HG02938 (cell line): Measurements from ENCODE around the gene TRAF3.
"Not testable (repeated sequence)": the region's sequence is repeated elsewhere in the genome, so short reads cannot be mapped to it uniquely, and the experiment has no call there.

ENCODE experiments used
- ATAC-seq: cut with Tn5 transposase; IDR thresholded peaks from one replicate; pipeline ENCODE4 v1.9.1; 2021; ENCODE audit warnings: mild to moderate bottlenecking, moderate library complexity; ENCODE audit not compliant: unreplicated experiment

The TRAF3 gene

GRCh38 chr14:102857444-102857843 is 80.2 kb downstream of the TRAF3 start:
- ATAC-seq, result no peak

DNA sequence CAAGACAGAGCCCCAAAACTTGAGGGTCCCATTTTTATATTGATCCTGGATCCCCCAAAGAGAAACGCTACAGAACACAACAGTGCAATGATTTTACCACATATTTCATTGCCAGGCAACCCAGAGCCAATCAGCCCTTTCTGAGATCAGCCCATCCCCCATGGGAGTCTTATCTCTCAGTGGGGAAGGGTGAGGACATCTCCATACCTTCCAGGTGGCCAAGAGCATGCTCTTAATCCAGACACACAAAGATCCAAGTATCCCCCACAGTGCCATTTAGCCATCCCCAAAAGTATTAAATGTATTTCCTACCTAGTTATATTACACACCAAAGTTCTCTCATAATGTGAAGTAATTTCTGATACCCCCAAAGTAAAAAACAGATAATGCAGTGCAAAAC is 82.7 kb downstream of the TRAF3 start:
- ATAC-seq, result no peak

DNA sequence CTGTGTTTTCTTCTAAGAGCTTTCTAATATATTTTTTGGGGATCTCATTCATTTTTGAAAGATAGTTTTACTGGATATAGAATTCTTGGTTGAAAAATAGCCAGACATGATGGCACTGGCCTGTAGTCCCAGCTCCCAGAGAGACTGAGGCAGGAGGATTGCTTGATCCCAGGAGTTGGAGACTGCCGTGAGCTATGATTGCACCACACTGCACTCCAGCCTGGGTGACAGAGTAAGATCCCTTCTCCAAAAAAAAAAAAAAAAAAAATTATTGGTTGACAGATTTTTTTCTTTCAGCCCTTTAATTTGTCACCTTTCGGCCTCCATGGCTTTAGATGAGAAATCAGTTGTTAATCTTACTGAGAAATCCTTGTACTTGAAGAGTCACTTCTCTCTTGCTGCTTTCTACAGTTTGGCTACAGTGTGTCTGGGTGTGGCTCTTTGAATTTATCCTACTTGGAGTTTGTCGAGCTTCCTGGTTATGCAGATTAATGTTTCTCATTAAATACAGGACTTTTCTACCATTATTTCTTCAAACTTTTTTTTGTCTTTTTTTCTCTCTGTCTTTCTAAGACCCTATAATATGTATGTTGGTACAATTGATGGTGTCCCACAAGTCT is 85.0 kb downstream of the TRAF3 start:
- no peak for ATAC-seq

DNA sequence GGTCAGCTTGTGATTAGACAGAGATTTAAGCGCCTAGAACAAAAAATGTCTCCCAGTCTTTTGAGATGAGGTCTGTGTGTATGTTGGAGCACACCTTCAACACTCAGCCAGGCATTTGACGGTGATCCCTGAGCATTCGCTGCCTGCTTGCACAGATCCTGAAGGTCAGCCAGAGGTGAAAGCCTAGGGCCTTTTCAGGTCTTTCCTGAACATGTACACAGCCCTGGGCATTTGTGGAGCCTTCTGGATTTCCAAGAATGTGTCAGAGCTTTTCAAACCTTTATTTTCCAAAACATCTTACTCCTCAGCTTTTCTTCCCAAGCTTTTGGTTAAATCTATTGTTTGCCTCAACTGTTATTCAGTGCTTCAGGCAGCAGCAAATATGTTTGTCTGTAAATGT is 86.1 kb downstream of the TRAF3 start:
- no peak for ATAC-seq

DNA sequence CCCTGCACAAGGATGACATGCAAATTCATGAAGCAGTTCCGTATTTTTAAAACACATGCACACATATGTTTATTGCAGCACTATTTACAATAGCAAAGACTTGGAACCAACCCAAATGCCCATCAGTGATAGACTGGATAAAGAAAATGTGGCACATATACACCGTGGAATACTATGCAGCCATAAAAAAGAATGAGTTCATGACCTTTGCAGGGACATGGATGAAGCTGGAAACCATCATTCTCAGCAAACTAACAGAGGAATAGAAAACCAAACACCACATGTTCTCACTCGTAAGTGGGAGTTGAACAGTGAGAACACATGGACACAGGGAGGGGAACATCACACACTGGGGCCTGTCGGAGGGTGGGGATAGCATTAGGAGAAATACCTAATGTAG is 88.7 kb downstream of the TRAF3 start:
- ATAC-seq, result not testable (repeated sequence)

DNA sequence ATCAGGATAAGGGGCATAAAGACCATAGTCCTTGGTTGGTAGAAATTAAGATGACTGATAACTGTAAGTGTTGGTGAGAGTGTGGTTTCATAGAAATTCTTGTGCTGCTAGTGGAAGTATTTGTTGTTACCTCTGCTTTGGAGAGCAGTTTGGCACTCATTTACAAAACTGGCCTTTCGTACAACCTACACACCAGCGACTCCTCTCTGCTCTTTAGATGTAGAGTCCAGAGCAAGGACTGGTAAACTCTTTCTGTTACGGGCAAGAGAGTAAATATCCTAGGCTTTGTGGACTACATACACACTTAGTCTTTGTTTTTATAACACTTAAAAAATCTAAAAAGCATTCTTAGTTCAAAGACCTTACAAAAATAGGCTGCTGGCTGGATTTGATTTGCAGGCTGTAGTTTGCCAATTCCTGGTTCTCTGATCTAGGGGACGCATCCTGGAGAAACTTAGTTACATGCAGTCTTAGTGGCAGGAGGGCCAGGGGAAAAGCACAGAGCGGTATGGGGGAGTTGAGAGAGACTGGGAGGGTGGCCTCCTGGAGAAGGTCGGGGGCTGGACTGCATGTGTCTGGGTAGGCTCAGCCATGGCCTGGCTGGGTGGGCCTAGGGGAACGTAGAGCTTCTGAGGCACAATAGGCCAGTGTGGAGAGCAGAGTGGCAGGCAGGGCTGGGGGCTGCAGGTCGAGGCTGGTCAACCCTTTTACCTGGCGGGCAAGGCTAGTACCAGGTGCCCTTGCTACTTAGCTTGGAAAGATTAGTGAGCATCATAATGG is 89.9 kb downstream of the TRAF3 start:
- ATAC-seq, result no peak

GRCh38 chr14:102867826-102868580 is 90.8 kb downstream of the TRAF3 start:
- ATAC-seq, result no peak

DNA sequence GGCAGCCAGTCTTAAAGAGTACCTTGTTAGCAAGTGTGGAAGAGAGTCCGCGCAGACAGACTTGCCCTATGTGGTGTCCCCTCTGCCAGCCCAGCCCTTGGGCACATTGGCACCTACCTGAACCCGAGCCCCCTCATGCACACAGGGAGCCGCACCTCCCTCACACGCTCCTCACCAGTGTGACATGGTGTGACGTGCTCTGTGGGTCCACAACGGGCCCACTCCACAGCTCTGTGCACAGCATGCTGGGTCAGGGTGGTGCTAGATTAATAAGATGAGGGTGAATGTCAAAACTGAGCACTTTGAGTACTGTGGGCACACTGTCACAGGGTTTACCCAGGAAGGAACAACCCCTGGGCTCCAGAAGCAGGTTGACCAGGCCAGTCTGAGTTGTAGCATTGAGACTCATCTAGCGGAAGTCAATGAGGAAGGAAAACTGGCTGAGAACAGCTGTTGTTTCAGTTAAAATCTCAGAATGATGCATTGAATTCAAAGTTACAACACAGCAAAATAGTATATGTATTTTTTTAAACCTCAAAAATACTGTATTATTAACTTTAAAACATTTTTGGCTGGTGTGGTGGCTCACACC is 91.8 kb downstream of the TRAF3 start:
- no peak for ATAC-seq

DNA sequence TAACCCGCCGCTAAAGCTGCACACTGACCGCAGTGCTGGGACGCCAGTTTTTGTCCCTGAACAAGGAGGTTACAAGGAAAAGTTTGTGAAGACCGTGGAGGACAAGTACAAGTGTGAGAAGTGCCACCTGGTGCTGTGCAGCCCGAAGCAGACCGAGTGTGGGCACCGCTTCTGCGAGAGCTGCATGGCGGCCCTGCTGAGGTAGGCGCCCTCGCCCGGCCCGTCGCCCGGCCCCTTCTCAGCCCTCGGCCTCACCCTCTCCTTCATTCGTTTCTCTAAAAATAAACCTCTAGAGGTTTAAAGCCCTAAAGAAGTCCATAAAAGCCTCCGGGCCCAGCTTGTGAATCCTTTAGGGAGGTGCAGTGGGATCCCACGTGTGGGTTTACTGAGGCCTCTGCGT is 93.0 kb downstream of the TRAF3 start:
- ATAC-seq, result no peak

- no peak for ATAC-seq
Measured at GRCh38 chr14:102870994-102871831, 94.0 kb downstream of the TRAF3 start.

- ATAC-seq, result no peak
Measured at GRCh38 chr14:102872020-102872419, 94.8 kb downstream of the TRAF3 start.

- ATAC-seq, result no peak
Measured at GRCh38 chr14:102873131-102873530, 95.9 kb downstream of the TRAF3 start.

DNA sequence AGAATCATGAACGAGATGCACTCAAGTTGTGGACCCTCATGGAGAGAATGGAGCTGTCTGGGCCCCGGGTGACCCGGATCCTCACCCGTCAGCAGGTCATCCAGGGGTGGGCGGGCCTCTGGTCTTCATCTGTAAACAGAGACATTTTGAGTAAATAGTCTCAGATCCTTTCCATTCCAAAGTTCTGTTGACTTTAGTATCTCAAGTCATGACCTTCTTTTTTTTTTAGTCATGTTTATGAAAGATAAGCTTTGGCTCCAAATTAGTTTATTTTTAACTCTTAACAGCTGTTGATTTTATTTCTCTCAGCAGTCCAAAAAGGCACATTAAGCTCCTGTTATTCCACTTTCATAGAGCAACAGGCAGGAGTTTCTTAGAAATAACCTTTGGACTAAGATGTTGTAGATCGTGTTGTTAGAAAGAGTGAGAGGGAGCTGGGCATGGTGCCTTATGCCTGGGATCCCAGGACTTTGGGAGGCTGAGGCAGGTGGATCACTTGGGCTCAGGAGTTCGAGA is 96.4 kb downstream of the TRAF3 start:
- ATAC-seq, result no peak

- ATAC-seq, result no peak
Measured at GRCh38 chr14:102875652-102876051, 98.4 kb downstream of the TRAF3 start.

DNA sequence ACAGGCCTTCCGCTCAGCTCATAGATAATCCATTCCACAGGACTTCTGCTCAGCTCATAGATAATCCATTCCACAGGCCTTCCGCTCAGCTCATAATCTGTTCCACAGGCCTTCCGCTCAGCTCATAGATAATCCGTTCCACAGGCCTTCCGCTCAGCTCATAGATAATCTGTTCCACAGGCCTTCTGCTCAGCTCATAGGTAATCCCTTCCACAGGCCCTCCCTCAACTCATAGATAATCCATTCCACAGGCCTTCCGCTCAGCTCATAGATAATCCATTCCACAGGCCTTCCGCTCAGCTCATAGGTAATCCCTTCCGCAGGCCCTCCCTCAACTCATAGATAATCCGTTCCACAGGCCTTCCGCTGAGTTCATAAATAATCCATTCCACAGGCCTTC is 100.3 kb downstream of the TRAF3 start:
- not testable (repeated sequence) for ATAC-seq

- ATAC-seq, result no peak
Measured at GRCh38 chr14:102878174-102878969, 101.1 kb downstream of the TRAF3 start.

GRCh38 chr14:102878970-102879460 is 101.8 kb downstream of the TRAF3 start:
- ATAC-seq, result no peak

GRCh38 chr14:102882226-102882906 is 105.1 kb downstream of the TRAF3 start:
- ATAC-seq, result no peak

DNA sequence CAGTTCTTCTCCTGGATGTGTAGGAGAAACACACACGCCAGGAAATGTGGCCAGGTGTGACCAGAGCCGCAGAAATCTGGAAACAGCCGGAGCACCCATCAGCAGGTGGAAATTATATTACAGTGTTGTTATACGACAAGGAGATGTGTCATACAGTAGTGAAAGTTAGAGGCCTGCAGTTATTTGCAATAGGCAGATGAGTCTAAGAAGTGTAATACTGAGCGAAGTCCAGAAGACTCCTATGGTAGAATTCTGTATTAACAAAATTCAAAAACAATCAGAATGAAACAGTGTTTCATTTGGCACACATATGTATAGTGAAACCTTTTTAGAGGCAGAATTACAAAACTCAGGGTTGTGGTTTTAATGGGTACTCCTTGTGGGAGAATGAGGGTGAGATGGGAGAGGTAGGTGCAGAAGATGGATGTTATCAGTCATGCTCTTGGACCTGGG is 105.9 kb downstream of the TRAF3 start:
- no peak for ATAC-seq
